Measurements from ENCODE around the gene PDE2A. TPM values are rescaled to one million over a fixed set of nuclear protein-coding genes. Genes with fewer than 3 reads are reported as not detected.

Gene PDE2A
- total and polyA plus RNA-seq, 2 of the 4 experiments (the other 2 are of a cell fraction), result 0.02 TPM; not detected in 1

DNA sequence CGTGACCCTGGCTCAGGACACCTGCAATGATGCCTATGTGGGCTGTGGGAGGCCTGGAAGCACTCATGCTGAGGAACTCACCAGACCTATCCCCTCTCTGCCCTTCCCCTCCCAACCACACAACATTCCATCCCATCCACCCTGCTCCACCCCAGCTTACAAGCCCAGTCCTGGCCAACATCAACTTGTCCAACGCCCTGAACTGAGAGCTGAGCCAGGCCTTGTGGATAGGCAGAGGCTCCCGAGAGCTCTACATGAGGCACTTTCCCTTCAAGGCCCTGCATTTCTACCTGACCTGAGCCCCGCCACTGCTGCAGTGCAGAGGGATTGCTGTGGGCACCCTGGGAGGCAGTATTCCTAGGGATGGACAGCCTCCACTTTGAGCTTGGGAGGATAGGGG lies 112.4 kb downstream of the PDE2A start:
- CTCF ChIA-PET, result interaction anchor here (0.9 to 1.1 kb wide), 2 partner anchors 11 to 91 kb away, joined by 3 to 4 read pairs; no protein-coding TSS in a partner anchor
- H3K79me1 ChIP-seq (ENCODE audit: low read depth in 1 of 2, low read length in 2 of 2), result no peaks in the 10 kb centered on the region
- no peak overlapping the region for H2BK20ac ChIP-seq (ENCODE audit: low read depth, low read length)
- no peak overlapping the region for H2AK5ac ChIP-seq (ENCODE audit: low read depth, low read length)
- no peak overlapping the region for H4K8ac ChIP-seq (ENCODE audit: low read depth in 2 of 2, low read length in 2 of 2)
- no peak for TF ChIP-seq RCOR1 (IDR thresholded peaks at IDR 0.05; ENCODE audit: insufficient replicate concordance, low read length)
- no peak for TF ChIP-seq CEBPB (IDR thresholded peaks at IDR 0.05; ENCODE audit: low read depth, low read length)
- TF ChIP-seq POLR2A (IDR thresholded peaks at IDR 0.05; ENCODE audit: low read depth, low read length), result no peak
- no peak for TF ChIP-seq RAD21 (IDR thresholded peaks at IDR 0.05; ENCODE audit: low read length)
- no peak for TF ChIP-seq MAFK (IDR thresholded peaks at IDR 0.05; ENCODE audit: low read depth, low read length)
- TF ChIP-seq MXI1 (IDR thresholded peaks at IDR 0.05; ENCODE audit: borderline replicate concordance, low read depth, low read length), result no peak
- TF ChIP-seq CHD1 (IDR thresholded peaks at IDR 0.05; ENCODE audit: low read depth, low read length), result no peak
- no peak for TF ChIP-seq NFE2L2 (IDR thresholded peaks at IDR 0.05; ENCODE audit: low read depth, low read length)
- TF ChIP-seq, protein P1, sequence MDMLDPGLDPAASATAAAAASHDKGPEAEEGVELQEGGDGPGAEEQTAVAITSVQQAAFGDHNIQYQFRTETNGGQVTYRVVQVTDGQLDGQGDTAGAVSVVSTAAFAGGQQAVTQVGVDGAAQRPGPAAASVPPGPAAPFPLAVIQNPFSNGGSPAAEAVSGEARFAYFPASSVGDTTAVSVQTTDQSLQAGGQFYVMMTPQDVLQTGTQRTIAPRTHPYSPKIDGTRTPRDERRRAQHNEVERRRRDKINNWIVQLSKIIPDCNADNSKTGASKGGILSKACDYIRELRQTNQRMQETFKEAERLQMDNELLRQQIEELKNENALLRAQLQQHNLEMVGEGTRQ (IDR thresholded peaks at IDR 0.05; ENCODE audit: low read depth, low read length), result no peak
- no peak for TF ChIP-seq RFX5 (IDR thresholded peaks at IDR 0.05; ENCODE audit: low read depth, low read length)
- TF ChIP-seq, protein P2, sequence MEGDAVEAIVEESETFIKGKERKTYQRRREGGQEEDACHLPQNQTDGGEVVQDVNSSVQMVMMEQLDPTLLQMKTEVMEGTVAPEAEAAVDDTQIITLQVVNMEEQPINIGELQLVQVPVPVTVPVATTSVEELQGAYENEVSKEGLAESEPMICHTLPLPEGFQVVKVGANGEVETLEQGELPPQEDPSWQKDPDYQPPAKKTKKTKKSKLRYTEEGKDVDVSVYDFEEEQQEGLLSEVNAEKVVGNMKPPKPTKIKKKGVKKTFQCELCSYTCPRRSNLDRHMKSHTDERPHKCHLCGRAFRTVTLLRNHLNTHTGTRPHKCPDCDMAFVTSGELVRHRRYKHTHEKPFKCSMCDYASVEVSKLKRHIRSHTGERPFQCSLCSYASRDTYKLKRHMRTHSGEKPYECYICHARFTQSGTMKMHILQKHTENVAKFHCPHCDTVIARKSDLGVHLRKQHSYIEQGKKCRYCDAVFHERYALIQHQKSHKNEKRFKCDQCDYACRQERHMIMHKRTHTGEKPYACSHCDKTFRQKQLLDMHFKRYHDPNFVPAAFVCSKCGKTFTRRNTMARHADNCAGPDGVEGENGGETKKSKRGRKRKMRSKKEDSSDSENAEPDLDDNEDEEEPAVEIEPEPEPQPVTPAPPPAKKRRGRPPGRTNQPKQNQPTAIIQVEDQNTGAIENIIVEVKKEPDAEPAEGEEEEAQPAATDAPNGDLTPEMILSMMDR (conservative IDR thresholded peaks at IDR 0.05; ENCODE audit: low read depth, low read length), result no peak
- no peaks in the 10 kb centered on the region for H3K36me3 ChIP-seq (ENCODE audit: control insufficient read depth, insufficient read depth, low read length)
- H2BK5ac ChIP-seq (ENCODE audit: low read depth, low read length, poor library complexity, severe bottlenecking), result no peak overlapping the region
- no peaks in the 10 kb centered on the region for H3K9me3 ChIP-seq (ENCODE audit: control insufficient read depth, insufficient read depth, low read length)
- H3K27ac ChIP-seq (ENCODE audit: insufficient read depth, low read length), result no peak overlapping the region
- H3K56ac ChIP-seq (ENCODE audit: extremely low read depth, insufficient read depth, low read length), result no peak overlapping the region
- H4K5ac ChIP-seq (ENCODE audit: low read depth, low read length), result no peak overlapping the region
- H3K4me1 ChIP-seq (ENCODE audit: control insufficient read depth, insufficient read depth, low read length), result no peaks in the 10 kb centered on the region
- H3K18ac ChIP-seq (ENCODE audit: low read depth, low read length), result no peak overlapping the region
- no peaks in the 10 kb centered on the region; the same call in 1 of the 2 replicates for H3K9me1 ChIP-seq (ENCODE audit: insufficient read depth, low read length)
- no peak overlapping the region for H3K23ac ChIP-seq (ENCODE audit: low read depth, low read length)
- WGBS, 2 experiments (ENCODE audit: extremely low coverage in 2 of 2, insufficient read length in 1 of 2), result no CpG with 5 or more reads among the region's 4 CpGs
- DNase-seq, result no peak
- no peak overlapping the region for H3K4ac ChIP-seq (ENCODE audit: low read depth, low read length)
- POLR2A ChIA-PET (ENCODE audit: unreplicated experiment), result no interaction called here
- dilution Hi-C loops (cut with HindIII; ENCODE audit: low sequenced_read_pairs, unreplicated experiment), result no loop called here
- no peak overlapping the region for H2AFZ ChIP-seq (replicated peaks; ENCODE audit: low read length, poor library complexity)
- H3K9ac ChIP-seq (ENCODE audit: low read depth, low read length), result no peak overlapping the region
- H4K20me1 ChIP-seq (ENCODE audit: insufficient read depth, low read length), result no peaks in the 10 kb centered on the region
- peak overlapping the region; percentile 34 for H2AK9ac ChIP-seq (replicated peaks; ENCODE audit: low read depth, low read length, poor library complexity)
- H2BK120ac ChIP-seq (ENCODE audit: low read depth, low read length), result no peak overlapping the region
- no peak for ATAC-seq (ENCODE audit: low read depth)
- H3K27me3 ChIP-seq (ENCODE audit: control insufficient read depth, insufficient read depth, low read length), result peaks cover 32% of the 10 kb centered on the region
- H4K91ac ChIP-seq (ENCODE audit: insufficient read depth, low read depth, low read length), result no peak overlapping the region
- H3K14ac ChIP-seq (replicated peaks; ENCODE audit: low read depth, low read length), result no peak overlapping the region
- no peak overlapping the region for H2BK15ac ChIP-seq (ENCODE audit: low read depth, low read length)
- intact Hi-C loops (cut with micrococcal nuclease), result no loop called here
- in situ Hi-C loops (cut with MboI; ENCODE audit: low sequenced_read_pairs), result no loop called here
- no peak overlapping the region for H3K4me3 ChIP-seq (ENCODE audit: insufficient read depth, low read depth, low read length)
- H3K4me2 ChIP-seq (ENCODE audit: low read depth, low read length), result no peak overlapping the region
- BruUV-seq (replicated peaks), result no TSS peak

Measured in IMR-90 (cell line).